Tongue (tissue), 2 donors: Measurements from ENCODE around the gene CFHR4. TPM values are rescaled to one million over a fixed set of nuclear protein-coding genes. Genes with fewer than 3 reads are reported as not detected.
A peak's percentile ranks its signal among the peaks of the same experiment; 100 is the strongest.
"Not testable (repeated sequence)": the region's sequence is repeated elsewhere in the genome, so short reads cannot be mapped to it uniquely, and the experiment has no call there.

Experiments
- DNase-seq: peaks from one replicate; pipeline ENCODE4 v3.0.0-alpha.2; 2015
- total RNA-seq: library from RNA; depleted of rRNA; stranded (reverse); fragments of >200 nt; gene quantifications from one replicate; pipeline ENCODE4 v1.2.3, GENCODE V29; 2014

CFHR4 gene
- not detected for total RNA-seq

- no peak for DNase-seq
Observed at GRCh38 chr1:196887515-196888239, at the start of gene CFHR4. Gene CFHR4 (plus strand): TSS chr1:196888052. CDS start chr1:196888151, 99 bp downstream.

GRCh38 chr1:196849613-196850492 is 38.0 kb upstream of the CFHR4 start:
- DNase-seq = peak; percentile 31

GRCh38 chr1:196856053-196856452 is 31.8 kb upstream of the CFHR4 start:
- DNase-seq = no peak

- no peak for DNase-seq
Observed at GRCh38 chr1:196857188-196857587, 30.7 kb upstream of the CFHR4 start.

- DNase-seq = no peak
Observed at GRCh38 chr1:196858811-196859210, 29.0 kb upstream of the CFHR4 start.

GRCh38 chr1:196860323-196860884 is 27.4 kb upstream of the CFHR4 start:
- no peak for DNase-seq

- DNase-seq = no peak
Observed at GRCh38 chr1:196861429-196861828, 26.4 kb upstream of the CFHR4 start.

GRCh38 chr1:196866974-196867373 is 20.9 kb upstream of the CFHR4 start:
- no peak for DNase-seq

GRCh38 chr1:196873385-196873784 is 14.5 kb upstream of the CFHR4 start:
- no peak for DNase-seq

GRCh38 chr1:196875935-196876334 is 11.9 kb upstream of the CFHR4 start:
- DNase-seq = no peak

GRCh38 chr1:196877964-196878363 is 9.9 kb upstream of the CFHR4 start:
- peak; percentile 28 for DNase-seq

GRCh38 chr1:196886560-196886959 is 1.3 kb upstream of the CFHR4 start:
- DNase-seq = not testable (repeated sequence)

GRCh38 chr1:196890668-196891067 is 2.8 kb downstream of the CFHR4 start:
- no peak for DNase-seq

- DNase-seq = no peak
Observed at GRCh38 chr1:196891251-196891650, 3.4 kb downstream of the CFHR4 start.

- DNase-seq = no peak
Observed at GRCh38 chr1:196896355-196896754, 8.5 kb downstream of the CFHR4 start.

GRCh38 chr1:196897158-196897828 is 9.4 kb downstream of the CFHR4 start:
- DNase-seq = no peak

GRCh38 chr1:196902344-196902743 is 14.5 kb downstream of the CFHR4 start:
- DNase-seq = no peak

GRCh38 chr1:196910215-196910614 is 22.4 kb downstream of the CFHR4 start:
- no peak for DNase-seq

GRCh38 chr1:196912283-196912682 is 24.4 kb downstream of the CFHR4 start:
- DNase-seq = not testable (repeated sequence)

- DNase-seq = not testable (repeated sequence)
Observed at GRCh38 chr1:196926839-196927238, 39.0 kb downstream of the CFHR4 start.

GRCh38 chr1:196932853-196933252 is 45.0 kb downstream of the CFHR4 start:
- not testable (repeated sequence) for DNase-seq

- DNase-seq = no peak
Observed at GRCh38 chr1:196933531-196934189, 45.8 kb downstream of the CFHR4 start.
